Naive B cell (primary cell): ENCODE results near the gene SETD2. TPM values are rescaled to one million over a fixed set of nuclear protein-coding genes. Genes with fewer than 3 reads are reported as not detected.

ENCODE experiments used
- ATAC-seq, 2 donors: fragments of 150-1000 bp; cut with Tn5 transposase; 2 replicates each; pipeline ENCODE4 v1.10.0; 2021; ENCODE audit warnings: low read depth in 2 of 2, mild to moderate bottlenecking in 2 of 2, moderate library complexity in 2 of 2
- DNase-seq: peaks from one replicate; pipeline ENCODE4 v3.0.0; 2022
- H3K27ac Mint-ChIP-seq, 6 donors: one replicate each; pipeline ENCODE4 v1.8.0; 2020 to 2022; ENCODE audit warnings: mild to moderate bottlenecking in 6 of 6, mixed read lengths in 6 of 6, moderate library complexity in 5 of 6, inconsistent platforms in 2 of 6
- H3K27me3 Mint-ChIP-seq, 3 donors: one replicate each; pipeline ENCODE4 v1.8.0; 2021 to 2022; ENCODE audit warnings: mixed read lengths in 3 of 3, mild to moderate bottlenecking in 1 of 3
- H3K36me3 Mint-ChIP-seq, 2 donors: one replicate each; pipeline ENCODE4 v1.8.0; 2020 to 2022; ENCODE audit warnings: mixed read lengths in 2 of 2, inconsistent platforms in 1 of 2, mild to moderate bottlenecking in 1 of 2
- H3K4me1 Mint-ChIP-seq, 3 donors: one replicate each; pipeline ENCODE4 v1.8.0; 2020 to 2022; ENCODE audit warnings: mixed read lengths in 3 of 3, inconsistent platforms in 1 of 3, mild to moderate bottlenecking in 1 of 3, moderate library complexity in 1 of 3
- H3K4me3 Mint-ChIP-seq, 8 donors: one replicate each; pipeline ENCODE4 v1.8.0; 2020 to 2022; ENCODE audit warnings: mild to moderate bottlenecking in 8 of 8, mixed read lengths in 8 of 8, moderate library complexity in 8 of 8, inconsistent platforms in 2 of 8
- H3K9me3 Mint-ChIP-seq, 7 donors: one replicate each; pipeline ENCODE4 v1.8.0; 2020 to 2022; ENCODE audit warnings: mixed read lengths in 7 of 7, mild to moderate bottlenecking in 5 of 7, inconsistent platforms in 2 of 7, moderate library complexity in 1 of 7
- polyA plus RNA-seq, 6 donors: library from polyadenylated mRNA; unstranded; fragments of 300-500 nt; fragmentation: Illumina TruSeq; gene quantifications; one replicate each; pipeline ENCODE4 v1.2.3, GENCODE V29; 2021; ENCODE audit warnings: low read depth in 6 of 6

The SETD2 gene
- polyA plus RNA-seq, 6 donors from 2014 or later = 7.0 to 41.3 (median 19.6) TPM

GRCh38 chr3:46982546-46982945, 181.4 kb downstream of the SETD2 start:
- peak overlapping the region in 2 of 8 donors; percentile 25 to 28 for H3K4me3 Mint-ChIP-seq
- H3K36me3 Mint-ChIP-seq = no peaks in the 10 kb centered on the region
- no peaks in the 10 kb centered on the region for H3K9me3 Mint-ChIP-seq
- H3K27ac Mint-ChIP-seq = peak overlapping the region in 4 of 6 donors; percentile 31 to 79 (median 62)
- H3K4me1 Mint-ChIP-seq = peaks cover 59 to 67% (median 63%) of the 10 kb centered on the region in 3 donors
- ATAC-seq (no peak), DNase-seq (no peak)
- no peaks in the 10 kb centered on the region for H3K27me3 Mint-ChIP-seq

- Mint-ChIP-seq H3K36me3 (no peaks in the 10 kb centered on the region), H3K27me3 (no peaks in the 10 kb centered on the region), H3K27ac (peak overlapping the region in 3 of 6 donors; percentile 21 to 93 (median 51)), H3K4me3 (peak overlapping the region in 2 of 8 donors; percentile 50 to 69), H3K9me3 (no peaks in the 10 kb centered on the region), H3K4me1 (peaks cover 59 to 65% (median 61%) of the 10 kb centered on the region in 3 donors)
- DNase-seq = no peak
- ATAC-seq = no peak
Observed at GRCh38 chr3:46981932-46982471, 181.9 kb downstream of the SETD2 start.

GRCh38 chr3:46979958-46980497, 183.9 kb downstream of the SETD2 start:
- peak overlapping the region; percentile 80 to 91 (median 86) for H3K4me3 Mint-ChIP-seq
- H3K4me1 Mint-ChIP-seq = peaks cover 46 to 57% (median 52%) of the 10 kb centered on the region in 3 donors
- H3K27ac Mint-ChIP-seq = peak overlapping the region in 4 of 6 donors; percentile 59 to 84 (median 69)
- ATAC-seq = peak; percentile 15 to 17
- H3K9me3 Mint-ChIP-seq = no peaks in the 10 kb centered on the region
- no peaks in the 10 kb centered on the region for H3K36me3 Mint-ChIP-seq
- no peak for DNase-seq
- H3K27me3 Mint-ChIP-seq = no peaks in the 10 kb centered on the region

GRCh38 chr3:46978985-46979944, 184.6 kb downstream of the SETD2 start, which contains the start of gene NBEAL2:
NBEAL2 (plus strand) TSS chr3:46979666; CDS start chr3:46979862, 196 bp downstream.
- Mint-ChIP-seq H3K27ac (peak within 1 kb of the TSS; percentile 72 to 95 (median 82)), H3K4me3 (peak within 1 kb of the TSS; percentile 82 to 91 (median 87)), H3K4me1 (peaks cover 46 to 59% (median 52%) of the 10 kb centered on the region in 3 donors), H3K36me3 (no peaks in the 10 kb centered on the region), H3K27me3 (no peaks in the 10 kb centered on the region), H3K9me3 (no peaks in the 10 kb centered on the region)
- ATAC-seq (peak; percentile 80 to 81), DNase-seq (peak; percentile 94)

- Mint-ChIP-seq H3K4me3 (peak overlapping the region; percentile 84 to 100 (median 91)), H3K27me3 (no peaks in the 10 kb centered on the region), H3K9me3 (no peaks in the 10 kb centered on the region), H3K27ac (peak overlapping the region in 3 of 6 donors; percentile 24 to 96 (median 95)), H3K36me3 (no peaks in the 10 kb centered on the region), H3K4me1 (peaks cover 52 to 68% (median 53%) of the 10 kb centered on the region in 3 donors)
- ATAC-seq = no peak
- DNase-seq = no peak
Observed at GRCh38 chr3:46978381-46978780, 185.5 kb downstream of the SETD2 start.

DNA sequence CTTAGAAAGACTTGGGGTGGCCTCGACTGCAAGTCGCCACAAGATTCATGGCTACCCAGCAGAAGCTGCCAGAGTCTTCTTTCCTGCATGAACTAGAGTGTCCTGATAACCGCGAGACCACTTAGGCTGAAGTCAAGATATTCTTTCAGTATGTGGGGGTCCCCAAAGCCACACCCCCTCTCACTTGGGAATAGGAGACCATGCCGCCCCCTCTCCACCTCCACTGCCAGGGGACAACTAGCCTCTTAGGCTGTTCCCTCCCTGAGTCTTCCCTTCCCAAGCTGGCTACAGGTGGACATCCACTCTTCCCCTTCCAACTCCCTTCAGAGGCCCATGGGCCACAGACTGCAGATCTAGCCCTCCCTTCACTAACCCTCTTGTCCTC, 186.1 kb downstream of the SETD2 start:
- Mint-ChIP-seq H3K36me3 (no peaks in the 10 kb centered on the region), H3K4me3 (peak overlapping the region; percentile 66 to 100 (median 88)), H3K27ac (peak overlapping the region in 4 of 6 donors; percentile 81 to 96 (median 86)), H3K9me3 (no peaks in the 10 kb centered on the region), H3K4me1 (peaks cover 54 to 72% (median 54%) of the 10 kb centered on the region in 3 donors), H3K27me3 (no peaks in the 10 kb centered on the region)
- DNase-seq (no peak), ATAC-seq (no peak)

DNA sequence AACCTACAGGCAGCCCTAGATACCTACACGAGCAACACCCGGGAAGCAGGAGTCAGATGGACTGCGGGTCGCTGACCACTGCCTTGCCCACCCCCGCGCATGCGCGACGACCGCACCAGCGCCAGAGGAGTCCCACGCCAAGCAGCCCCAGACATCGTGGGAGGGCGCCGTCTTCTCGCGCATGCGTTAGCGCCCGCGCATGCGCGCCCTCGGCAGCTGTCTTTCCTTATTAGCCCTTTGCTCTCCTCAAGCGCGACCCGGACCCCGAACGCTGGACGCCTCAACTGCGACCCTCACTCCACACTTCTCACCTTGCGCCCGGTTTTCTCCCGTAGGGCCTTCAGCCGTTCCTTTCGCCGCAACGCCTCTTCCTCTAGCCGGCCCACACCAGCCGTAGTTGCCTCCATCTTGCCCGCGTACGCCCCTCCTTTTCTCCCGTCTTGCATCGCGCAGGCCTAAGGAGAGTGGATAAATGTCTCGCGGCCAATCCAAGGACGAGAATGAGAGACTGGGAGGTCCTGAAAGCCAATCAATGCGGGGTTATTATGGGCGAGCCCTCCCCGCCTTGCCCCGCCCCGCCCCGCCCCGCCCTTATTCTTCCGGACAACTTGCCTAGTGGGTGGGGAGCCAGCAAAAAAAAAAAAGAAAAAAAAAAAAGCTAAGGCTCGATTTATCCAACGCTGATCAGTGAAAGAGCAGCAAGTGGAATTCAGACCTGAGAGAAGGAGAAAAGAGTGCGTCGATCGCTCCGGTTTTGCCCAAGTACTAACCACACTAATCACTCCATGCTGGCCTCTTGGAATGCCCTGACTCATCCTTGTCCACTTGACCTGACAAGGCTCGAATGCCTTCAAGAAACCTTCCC, 187.4 kb downstream of the SETD2 start, which contains the start of gene CCDC12:
Gene CCDC12 (minus strand): TSS at position 420 of the 865 bp plus-strand sequence. CDS start 13 bp downstream, at position 407.
- DNase-seq (peak; percentile 95), ATAC-seq (peak; percentile 68 to 73)
- H3K27ac Mint-ChIP-seq = peak within 1 kb of the TSS; percentile 95 to 100 (median 98)
- no peaks in the 10 kb centered on the region for H3K9me3 Mint-ChIP-seq
- H3K4me1 Mint-ChIP-seq = peaks cover 58 to 78% (median 62%) of the 10 kb centered on the region in 3 donors
- no peaks in the 10 kb centered on the region for H3K27me3 Mint-ChIP-seq
- peak within 1 kb of the TSS; percentile 93 to 100 (median 100) for H3K4me3 Mint-ChIP-seq
- H3K36me3 Mint-ChIP-seq = no peaks in the 10 kb centered on the region

DNA sequence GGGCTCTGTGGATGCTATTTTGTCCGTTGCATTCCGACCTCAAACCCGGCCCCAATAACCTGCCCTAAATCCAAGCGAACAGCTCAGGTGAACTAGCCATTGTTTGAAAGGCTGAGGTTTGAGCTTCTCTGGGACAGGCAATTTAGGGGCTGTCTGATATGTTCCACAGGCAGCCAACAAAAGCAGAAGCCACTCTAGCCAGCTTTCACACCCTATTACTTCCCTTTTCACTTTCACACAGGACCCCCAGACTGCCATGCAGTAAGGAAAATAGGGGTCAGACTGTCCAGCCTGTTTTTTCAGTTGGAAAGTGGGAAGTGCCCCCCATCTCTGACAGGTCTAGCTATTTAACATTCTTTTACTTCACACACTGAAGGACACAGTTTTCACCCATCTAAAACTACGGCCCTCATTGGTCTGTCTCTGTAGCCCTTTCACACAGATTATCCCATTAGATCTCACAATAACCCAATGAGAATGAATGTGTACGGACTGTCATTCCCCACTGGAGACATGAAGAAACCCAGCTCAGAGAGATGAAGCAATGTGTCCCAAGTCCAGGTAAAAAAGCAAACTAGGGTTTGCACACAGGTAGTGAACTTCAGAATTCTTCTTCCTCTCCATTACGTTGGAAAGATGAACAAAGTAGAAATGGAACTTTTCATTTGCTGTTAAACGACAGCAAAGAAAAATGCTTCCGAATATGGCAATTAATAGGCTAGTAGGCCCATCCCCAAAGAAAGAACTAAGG, 189.3 kb downstream of the SETD2 start:
- Mint-ChIP-seq H3K4me3 (peak overlapping the region; percentile 87 to 100 (median 96)), H3K9me3 (no peaks in the 10 kb centered on the region), H3K36me3 (no peaks in the 10 kb centered on the region), H3K27me3 (no peaks in the 10 kb centered on the region), H3K4me1 (peaks cover 62 to 90% (median 68%) of the 10 kb centered on the region in 3 donors), H3K27ac (peak overlapping the region; percentile 66 to 99 (median 96))
- DNase-seq (peak; percentile 63), ATAC-seq (peak; percentile 32 to 41)

DNA sequence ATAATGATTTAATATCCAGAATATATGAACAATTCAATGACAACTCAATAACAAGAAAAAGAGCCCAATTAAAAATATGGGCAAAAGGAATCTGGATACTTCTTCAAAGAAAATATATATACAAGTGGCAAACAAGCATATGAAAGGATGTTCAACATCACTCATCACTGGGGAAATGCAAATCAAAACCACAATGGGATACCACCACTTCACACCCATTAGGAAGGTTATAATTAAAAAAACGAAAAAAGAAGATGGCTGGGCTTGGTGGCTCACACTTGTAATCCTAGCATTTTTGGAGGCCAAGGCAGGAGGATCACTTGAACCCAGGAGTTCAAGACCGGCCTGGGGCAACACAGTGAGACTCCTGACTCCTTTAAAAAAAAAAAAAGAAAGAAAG, 191.5 kb downstream of the SETD2 start:
- Mint-ChIP-seq H3K36me3 (no peaks in the 10 kb centered on the region), H3K4me3 (peak overlapping the region; percentile 76 to 92 (median 86)), H3K4me1 (peaks cover 61 to 97% (median 72%) of the 10 kb centered on the region in 3 donors), H3K27ac (peak overlapping the region; percentile 77 to 93 (median 90)), H3K27me3 (no peaks in the 10 kb centered on the region), H3K9me3 (no peaks in the 10 kb centered on the region)
- no peak for ATAC-seq
- peak; percentile 20 for DNase-seq

DNA sequence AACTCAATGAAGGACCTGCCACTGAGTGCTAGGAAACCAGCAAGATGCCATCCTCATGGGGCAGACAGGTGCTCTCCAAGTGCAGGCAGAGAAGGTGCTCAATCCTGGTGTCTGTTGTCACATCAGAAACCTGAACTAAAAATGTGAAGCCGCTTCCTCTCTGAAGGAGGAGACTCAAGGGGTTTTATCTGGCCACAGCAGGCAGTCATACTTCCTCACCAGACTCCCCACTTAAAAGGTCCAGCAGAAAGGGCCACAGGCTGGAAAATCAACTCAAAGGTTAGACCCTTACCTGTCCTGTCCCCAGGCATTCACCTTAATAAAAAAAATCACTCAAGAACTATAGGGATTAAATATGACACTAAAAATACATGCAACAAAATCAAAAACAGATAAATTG, 192.2 kb downstream of the SETD2 start:
- peak overlapping the region; percentile 76 to 92 (median 86) for H3K4me3 Mint-ChIP-seq
- no peak for DNase-seq
- no peaks in the 10 kb centered on the region for H3K9me3 Mint-ChIP-seq
- H3K27ac Mint-ChIP-seq = peak overlapping the region; percentile 53 to 93 (median 90)
- H3K36me3 Mint-ChIP-seq = no peaks in the 10 kb centered on the region
- ATAC-seq = peak in 1 of 2 donors; percentile 4
- no peaks in the 10 kb centered on the region for H3K27me3 Mint-ChIP-seq
- peaks cover 65 to 97% (median 76%) of the 10 kb centered on the region in 3 donors for H3K4me1 Mint-ChIP-seq

GRCh38 chr3:46971151-46971550, 192.8 kb downstream of the SETD2 start:
- DNase-seq (no peak), ATAC-seq (no peak)
- H3K36me3 Mint-ChIP-seq = no peaks in the 10 kb centered on the region
- peaks cover 66 to 98% (median 82%) of the 10 kb centered on the region in 3 donors for H3K4me1 Mint-ChIP-seq
- H3K27ac Mint-ChIP-seq = peak overlapping the region; percentile 53 to 93 (median 91)
- no peaks in the 10 kb centered on the region for H3K27me3 Mint-ChIP-seq
- no peaks in the 10 kb centered on the region for H3K9me3 Mint-ChIP-seq
- peak overlapping the region; percentile 76 to 92 (median 86) for H3K4me3 Mint-ChIP-seq
